A549 (cell line): Measurements from ENCODE around the gene SKA2. TPM values are rescaled to one million over a fixed set of nuclear protein-coding genes. Genes with fewer than 3 reads are reported as not detected.
"Not testable (repeated sequence)": the region's sequence is repeated elsewhere in the genome, so short reads cannot be mapped to it uniquely, and the experiment has no call there.

Experiments used
- ATAC-seq, 2 experiments: fragments of 200-7000 bp in 1 of 2; fragments of >200 bp in 1 of 2; cut with Nextera tagmentation in 1 of 2; cut with Tn5 transposase in 1 of 2; 3 replicates each; pipeline versions ENCODE4 v1.8.0 to v1.9.1; 2018 to 2020; ENCODE audit warnings: mild to moderate bottlenecking in 1 of 2, moderate library complexity in 1 of 2
- CTCF ChIA-PET: fragments of 300-600 bp; sonication (Branson Sonifier 250); formaldehyde crosslinking; extraction: SDS; loops from one replicate; lab custom pipeline; 2021; ENCODE audit warnings: antibody characterized with exemption, inconsistent platforms; lab: Yijun Ruan, JAX
- POLR2A ChIA-PET: fragments of 350-600 bp; formaldehyde crosslinking; extraction: SDS; loops from one replicate; lab custom pipeline; 2021; ENCODE audit warnings: antibody characterized with exemption, inconsistent platforms; lab: Yijun Ruan, JAX
- DNase-seq, 2 experiments: peaks; one replicate each; pipeline versions ENCODE4 v3.0.0 to v3.0.0-alpha.2; 2011 to 2016; ENCODE audit warnings: low read depth in 1 of 2, low spot score in 1 of 2
- FAIRE-seq: peaks from 2 replicates; lab custom pipeline; 2011; peaks lifted over from hg19 to GRCh38; lab: Jason Lieb, UNC
- H3K27ac ChIP-seq, 2 experiments: fragments of >200 bp; sonication (Bioruptor Twin); formaldehyde crosslinking; 3 replicates each; pipeline ENCODE4 v1.5.1; 2016 to 2017
- H3K4me1 ChIP-seq: fragments of >200 bp; sonication (Bioruptor Twin); formaldehyde crosslinking; 3 replicates; pipeline ENCODE4 v1.6.1; 2016
- H3K4me2 ChIP-seq: fragments of >200 bp; sonication (Bioruptor Twin); formaldehyde crosslinking; 3 replicates; pipeline ENCODE4 v1.6.1; 2016
- H3K4me3 ChIP-seq: fragments of >200 bp; sonication (Bioruptor Twin); formaldehyde crosslinking; 3 replicates; pipeline ENCODE4 v1.5.1; 2016
- H3K9me3 ChIP-seq: fragments of >200 bp; sonication (Bioruptor Twin); formaldehyde crosslinking; 3 replicates; pipeline ENCODE4 v1.6.1; 2016
- BHLHE40 ChIP-seq: IDR thresholded peaks from 2 replicates; pipeline ENCODE4 v1.6.1; 2012; ENCODE audit warnings: low read depth, low read length, inconsistent platforms
- CBX2 ChIP-seq: fragments of 200-600 bp; sonication (generic); IDR thresholded peaks from 2 replicates; pipeline ENCODE4 v1.6.1; 2016; ENCODE audit warnings: low read depth, mild to moderate bottlenecking, borderline replicate concordance
- CBX8 ChIP-seq: fragments of 200-600 bp; sonication (generic); IDR thresholded peaks from 2 replicates; pipeline ENCODE4 v1.6.1; 2016
- CHD2 ChIP-seq: fragments of 150-350 bp; IDR thresholded peaks from 2 replicates; pipeline ENCODE4 v1.6.1; 2014; ENCODE audit warnings: low read length; ENCODE audit not compliant: partially characterized antibody
- CHD4 ChIP-seq: fragments of 200-600 bp; sonication (generic); IDR thresholded peaks from 2 replicates; pipeline ENCODE4 v1.6.1; 2016; ENCODE audit warnings: antibody characterized with exemption, mild to moderate bottlenecking, borderline replicate concordance
- EHF ChIP-seq: fragments of 250-450 bp; sonication (Bioruptor Pico); IDR thresholded peaks from 2 replicates; pipeline ENCODE4 v1.5.0; 2020; ENCODE audit warnings: mild to moderate bottlenecking
- ESRRA ChIP-seq: fragments of 150-350 bp; IDR thresholded peaks from 2 replicates; pipeline ENCODE4 v1.6.1; 2014; ENCODE audit warnings: mild to moderate bottlenecking, low read length, borderline replicate concordance
- FOSL2 ChIP-seq, 2 experiments: fragments of 450-650 bp in 1 of 2; fragments of >200 bp in 1 of 2; sonication (Bioruptor Twin) in 1 of 2; formaldehyde crosslinking; IDR thresholded peaks; 2 replicates each; pipeline versions ENCODE4 v1.5.0 to v1.6.1; 2016 to 2020; ENCODE audit warnings: mild to moderate bottlenecking in 1 of 2, moderate library complexity in 1 of 2
- HEYL ChIP-seq: fragments of 250-450 bp; sonication (Bioruptor Pico); IDR thresholded peaks from 2 replicates; pipeline ENCODE4 v1.8.0; 2021; ENCODE audit warnings: mild to moderate bottlenecking, moderate library complexity
- HOXA7 ChIP-seq: fragments of 250-450 bp; sonication (Bioruptor Pico); IDR thresholded peaks from 2 replicates; pipeline ENCODE4 v1.5.0; 2020; ENCODE audit warnings: mild to moderate bottlenecking, moderate library complexity
- MYC ChIP-seq: IDR thresholded peaks from 2 replicates; pipeline ENCODE4 v1.6.1; 2012; ENCODE audit warnings: mild to moderate bottlenecking, inconsistent platforms, low read length, improper control_type of control experiment, borderline replicate concordance
- PHF8 ChIP-seq: fragments of 200-600 bp; sonication (generic); IDR thresholded peaks from 2 replicates; pipeline ENCODE4 v1.6.1; 2016; ENCODE audit warnings: low read depth, mild to moderate bottlenecking, antibody characterized with exemption, moderate library complexity, borderline replicate concordance
- RNF2 ChIP-seq: fragments of 200-600 bp; sonication (generic); IDR thresholded peaks from 2 replicates; pipeline ENCODE4 v1.6.1; 2016; ENCODE audit warnings: low read depth, mild to moderate bottlenecking, antibody characterized with exemption, moderate library complexity, borderline replicate concordance
- SMC3 ChIP-seq: fragments of >200 bp; sonication (Bioruptor Twin); formaldehyde crosslinking; IDR thresholded peaks from 3 replicates; pipeline ENCODE4 v1.6.1; 2018; ENCODE audit warnings: inconsistent platforms
- ZC3H11A ChIP-seq: fragments of 450-650 bp; IDR thresholded peaks from 2 replicates; pipeline ENCODE4 v1.6.1; 2014; ENCODE audit warnings: antibody characterized with exemption, mild to moderate bottlenecking
- WGBS: methylation state at CpG from one replicate; pipeline ENCODE4 v1.1.6; 2017; ENCODE audit errors: missing lambda C conversion rate; 5-methylcytosine and 5-hydroxymethylcytosine counted together
- polyA plus RNA-seq, 4 experiments: library from polyadenylated mRNA; depleted of rRNA in 3 of 4; stranded (reverse); fragments of >200 nt; fragmentation: RNase III in 1 of 4; extraction: RNeasy Plus Mini Kit Qiagen cat#74134 plus additional on column Dnase treatment in 1 of 4; gene quantifications; 2 replicates in 3 of 4; 3 replicates in 1 of 4; pipeline ENCODE4 v1.2.3, GENCODE V29; 2011 to 2017
- TF ChIP-seq, protein P1 (sequence below): IDR thresholded peaks from 2 replicates; pipeline ENCODE4 v1.6.1; 2012
- TF ChIP-seq, protein P2 (sequence below): fragments of 250-450 bp; sonication (Bioruptor Pico); IDR thresholded peaks from 2 replicates; pipeline ENCODE4 v1.5.0; 2020; ENCODE audit warnings: low read depth, mild to moderate bottlenecking, moderate library complexity

SKA2 gene
- polyA plus RNA-seq, 2 of the 4 experiments (the other 2 are of a cell fraction), result 59.6 to 147 TPM

DNA sequence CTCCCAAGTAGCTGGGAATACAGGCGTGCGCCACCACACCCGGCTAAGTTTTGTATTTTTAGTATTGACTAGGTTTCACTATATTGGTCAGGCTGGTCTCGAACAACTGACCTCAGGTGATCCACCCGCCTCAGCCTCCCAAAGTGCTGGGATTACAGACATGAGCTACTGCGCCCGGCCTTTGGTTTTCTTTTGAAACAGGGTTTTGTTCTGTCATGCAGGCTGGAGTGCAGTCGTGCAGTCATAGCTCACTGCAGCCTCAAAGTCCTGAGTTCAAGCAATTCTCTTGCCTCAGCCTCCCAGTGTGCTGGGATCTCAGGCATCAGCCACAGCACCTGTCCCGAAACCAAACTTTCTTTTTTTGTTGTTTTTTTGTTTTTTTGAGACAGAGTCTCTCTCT, 25.6 kb upstream of the SKA2 start (continued):
- TF ChIP-seq HOXA7 (CRISPR knock-in tag) (no peak), CHD4 (no peak), ZC3H11A (no peak), PHF8 (no peak), BHLHE40 (no peak), EHF (CRISPR knock-in tag) (no peak)
- TF ChIP-seq, protein P1, sequence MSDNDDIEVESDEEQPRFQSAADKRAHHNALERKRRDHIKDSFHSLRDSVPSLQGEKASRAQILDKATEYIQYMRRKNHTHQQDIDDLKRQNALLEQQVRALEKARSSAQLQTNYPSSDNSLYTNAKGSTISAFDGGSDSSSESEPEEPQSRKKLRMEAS, result no peak

DNA sequence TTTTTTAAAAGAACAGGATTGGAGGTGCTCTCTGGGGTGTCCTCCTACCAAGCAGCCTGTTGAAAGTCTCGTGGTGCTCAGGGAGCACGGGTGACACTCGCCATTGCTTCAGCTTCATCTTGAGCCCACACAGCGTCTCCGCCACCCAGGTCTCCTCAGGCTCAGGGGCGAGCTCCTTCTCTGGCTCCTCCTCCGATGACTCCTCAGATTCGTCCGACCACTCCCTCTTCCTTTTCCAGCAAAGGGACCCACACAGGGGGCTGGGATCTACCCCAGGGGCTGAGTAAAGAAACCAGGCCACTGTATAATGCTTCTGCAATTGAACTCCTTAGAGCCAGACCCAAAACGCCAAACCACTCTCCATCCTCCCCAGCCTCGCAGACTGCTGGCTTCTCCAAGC, 24.6 kb upstream of the SKA2 start:
- H3K4me2 ChIP-seq, H3K4me1 ChIP-seq, ATAC-seq, POLR2A ChIA-PET, H3K27ac ChIP-seq, H3K9me3 ChIP-seq, FAIRE-seq, DNase-seq, H3K4me3 ChIP-seq: not testable (repeated sequence)
- WGBS, result 95% methylated on average over 11 of the region's 11 CpGs
- CTCF ChIA-PET, result interaction anchor here (0.5 to 4.7 kb wide), 5 partner anchors 9 to 217 kb away, joined by 3 to 25 read pairs (median 3); no protein-coding TSS in a partner anchor

DNA sequence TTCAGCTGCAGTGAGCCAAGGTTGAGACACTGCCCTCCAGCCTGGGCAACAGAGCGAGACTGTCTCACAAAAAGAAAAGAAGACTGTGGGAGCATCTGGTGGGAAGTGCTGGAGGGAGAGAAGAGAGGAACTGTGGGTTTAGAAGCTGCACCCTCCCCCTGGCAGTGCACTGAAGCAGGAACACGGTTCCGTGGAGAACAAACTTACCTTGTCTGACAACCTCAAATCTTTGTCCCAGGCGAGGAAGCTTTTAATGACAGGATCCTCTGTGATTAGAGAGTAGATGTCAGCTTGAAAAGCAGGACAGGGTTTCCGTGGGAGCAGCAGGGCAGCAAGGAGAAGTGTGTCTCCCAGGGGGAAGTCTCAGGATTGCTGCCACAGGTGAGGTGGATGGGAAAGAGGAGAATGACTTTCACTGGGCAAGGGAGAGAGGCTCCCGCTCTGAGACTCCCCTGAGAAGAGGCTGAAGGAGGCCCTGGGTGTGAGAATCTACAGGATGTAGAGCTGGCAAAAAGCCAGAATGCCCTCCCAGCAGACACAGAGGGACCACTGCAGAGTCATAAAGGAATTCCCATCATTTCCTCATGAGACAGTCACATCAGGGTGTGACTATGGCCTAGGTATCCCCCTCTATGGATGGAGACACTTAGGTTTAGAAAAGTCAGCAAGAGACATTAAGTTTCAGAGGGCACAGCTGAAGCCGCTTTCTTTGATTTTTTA, 23.4 kb upstream of the SKA2 start:
- DNase-seq, result no peak

DNA sequence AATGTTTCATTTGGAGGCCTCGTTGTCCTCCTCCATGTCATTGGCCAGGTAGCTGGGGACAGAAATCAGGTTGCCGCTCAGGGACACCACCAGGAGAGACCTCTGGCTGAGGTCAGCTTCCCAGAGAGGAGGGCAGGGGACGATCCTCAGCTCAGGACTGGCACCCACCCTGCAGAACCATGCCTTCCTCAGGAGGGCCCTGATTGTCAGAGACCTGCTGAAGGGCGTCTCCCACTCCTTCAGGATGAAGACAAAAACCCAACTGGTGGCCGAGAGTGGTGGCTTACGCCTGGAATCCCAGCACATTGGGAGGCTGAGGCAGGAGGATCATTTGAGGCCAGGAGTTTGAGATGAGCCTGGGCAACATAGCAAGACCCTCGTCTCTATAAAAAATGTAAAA, 20.1 kb upstream of the SKA2 start:
- no peak for ATAC-seq
- TF ChIP-seq CBX2, result no peak
- no peak for TF ChIP-seq CHD2
- no peak for TF ChIP-seq RNF2
- TF ChIP-seq ESRRA, result no peak
- TF ChIP-seq, protein P1, result no peak
- no peak for TF ChIP-seq HOXA7 (CRISPR knock-in tag)
- TF ChIP-seq PHF8, result no peak
- TF ChIP-seq MYC, result no peak
- TF ChIP-seq, protein P2, sequence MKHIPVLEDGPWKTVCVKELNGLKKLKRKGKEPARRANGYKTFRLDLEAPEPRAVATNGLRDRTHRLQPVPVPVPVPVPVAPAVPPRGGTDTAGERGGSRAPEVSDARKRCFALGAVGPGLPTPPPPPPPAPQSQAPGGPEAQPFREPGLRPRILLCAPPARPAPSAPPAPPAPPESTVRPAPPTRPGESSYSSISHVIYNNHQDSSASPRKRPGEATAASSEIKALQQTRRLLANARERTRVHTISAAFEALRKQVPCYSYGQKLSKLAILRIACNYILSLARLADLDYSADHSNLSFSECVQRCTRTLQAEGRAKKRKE (CRISPR knock-in tag), result no peak
- TF ChIP-seq HEYL (CRISPR knock-in tag), result no peak
- no peak for TF ChIP-seq ZC3H11A
- TF ChIP-seq, all 56 proteins: peak for 0
- H3K4me2 ChIP-seq, result no peak overlapping the region
- DNase-seq (no peak), FAIRE-seq (no peak)
- no peaks in the 10 kb centered on the region for H3K9me3 ChIP-seq
- 95% methylated on average over 7 of the region's 7 CpGs for WGBS
- CTCF ChIA-PET, result interaction anchor here (2.0 kb wide), 1 partner anchor 12 kb away, joined by 5 read pairs; no protein-coding TSS in a partner anchor
- POLR2A ChIA-PET, result no interaction called here
- no peak overlapping the region for H3K27ac ChIP-seq
- H3K4me3 ChIP-seq, result no peak overlapping the region
- H3K4me1 ChIP-seq, result no peaks in the 10 kb centered on the region

More for the DNA sequence above, 23.4 kb upstream of the SKA2 start:
- H3K4me1 ChIP-seq, result no peaks in the 10 kb centered on the region
- H3K4me3 ChIP-seq, result no peak overlapping the region
- FAIRE-seq (no peak), ATAC-seq (no peak)
- H3K27ac ChIP-seq, result no peak overlapping the region
- no peak overlapping the region for H3K4me2 ChIP-seq
- CTCF ChIA-PET, result interaction anchor here (1.0 to 4.7 kb wide), 4 partner anchors 8 to 104 kb away, joined by 3 to 25 read pairs (median 3); no protein-coding TSS in a partner anchor
- TF ChIP-seq FOSL2 (IDR thresholded peaks at IDR 0.05) (no peak), FOSL2 (CRISPR knock-in tag; IDR thresholded peaks at IDR 0.05) (no peak), SMC3 (no peak), CBX8 (no peak)
- POLR2A ChIA-PET, result no interaction called here
- no peaks in the 10 kb centered on the region for H3K9me3 ChIP-seq
- WGBS, result 85% methylated on average over 7 of the region's 7 CpGs
